Measurements from ENCODE around the gene KNOP1. TPM values are rescaled to one million over a fixed set of nuclear protein-coding genes. Genes with fewer than 3 reads are reported as not detected.

KNOP1 gene
- total and polyA plus RNA-seq, 10 of the 15 experiments (the other 5 are each of a cell fraction or from before 2014, with no cell fraction given): 13.8 to 47.2 (median 32.1) TPM

DNA sequence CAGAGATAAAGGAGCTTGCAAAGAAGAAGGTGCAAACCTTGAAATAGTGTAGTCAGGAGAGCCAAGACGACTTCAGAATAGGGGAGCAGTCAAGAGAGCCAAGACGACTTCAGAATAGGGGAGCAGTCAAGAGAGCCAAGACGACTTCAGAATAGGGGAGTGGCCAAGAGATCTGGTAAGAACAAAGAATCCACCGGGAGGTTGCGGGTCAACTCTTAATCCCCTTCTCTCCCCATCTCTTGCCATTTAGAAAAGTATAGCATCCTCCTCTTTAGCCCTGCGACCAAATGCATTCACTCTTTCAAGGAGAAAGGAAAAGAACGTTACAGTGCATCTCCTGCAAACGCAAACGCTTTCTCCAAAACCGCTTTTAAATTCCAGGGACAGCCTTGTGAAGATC lies 713 bp downstream of the KNOP1 start:
- H2AFZ ChIP-seq (ENCODE audit: control insufficient read depth, low read depth, low read length): peak overlapping the region; percentile 97
- peak overlapping the region; percentile 73 for H3K27ac ChIP-seq (ENCODE audit: control insufficient read depth, insufficient read depth)
- POLR2A ChIA-PET: no interaction called here
- H3K27me3 ChIP-seq (replicated peaks in 1 of 2; ENCODE audit: control insufficient read depth in 2 of 2, insufficient read depth in 2 of 2, low read length in 1 of 2): no peaks in the 10 kb centered on the region
- peak overlapping the region; percentile 39 for H3K4me2 ChIP-seq (ENCODE audit: control insufficient read depth, insufficient read depth)
- intact Hi-C loops (cut with micrococcal nuclease; ENCODE audit: unreplicated experiment) (loop anchor here (2.0 kb wide), 1 partner anchor 169 kb away; no protein-coding TSS in a partner anchor), in situ Hi-C loops (cut with MboI) (no loop called here)
- H3K79me2 ChIP-seq (ENCODE audit: control insufficient read depth, insufficient read depth, low read length): peaks cover 26% of the 10 kb centered on the region
- 0% methylated on average over 9 of the region's 10 CpGs for WGBS (ENCODE audit: insufficient coverage, insufficient replicate concordance, low lambda C conversion rate, missing lambda C conversion rate)
- H3K4me1 ChIP-seq (ENCODE audit: control insufficient read depth, insufficient read depth, low read length): peaks cover 4% of the 10 kb centered on the region; the same call in 1 of the 2 replicates
- peak overlapping the region; percentile 97 for H3K4me3 ChIP-seq
- SMC1A ChIA-PET (ENCODE audit: uncharacterized antibody, unreplicated experiment): interaction anchor here (1.5 kb wide), 1 partner anchor 119 kb away, joined by 4 read pairs; no protein-coding TSS in a partner anchor
- RAD21 ChIA-PET (ENCODE audit: unreplicated experiment): no interaction called here
- ATAC-seq: peak; percentile 46
- TF ChIP-seq KAT2A (conservative IDR thresholded peaks at IDR 0.05; ENCODE audit: control insufficient read depth, low read depth, low read length) (no peak), YY1 (IDR thresholded peaks at IDR 0.05; ENCODE audit: low read depth, low read length) (no peak), ATF7 (IDR thresholded peaks at IDR 0.05; ENCODE audit: low read depth) (no peak), SP1 (IDR thresholded peaks at IDR 0.05; ENCODE audit: low read depth, low read length) (no peak), PAX8 (IDR thresholded peaks at IDR 0.05) (no peak)
- TF ChIP-seq, protein P1, sequence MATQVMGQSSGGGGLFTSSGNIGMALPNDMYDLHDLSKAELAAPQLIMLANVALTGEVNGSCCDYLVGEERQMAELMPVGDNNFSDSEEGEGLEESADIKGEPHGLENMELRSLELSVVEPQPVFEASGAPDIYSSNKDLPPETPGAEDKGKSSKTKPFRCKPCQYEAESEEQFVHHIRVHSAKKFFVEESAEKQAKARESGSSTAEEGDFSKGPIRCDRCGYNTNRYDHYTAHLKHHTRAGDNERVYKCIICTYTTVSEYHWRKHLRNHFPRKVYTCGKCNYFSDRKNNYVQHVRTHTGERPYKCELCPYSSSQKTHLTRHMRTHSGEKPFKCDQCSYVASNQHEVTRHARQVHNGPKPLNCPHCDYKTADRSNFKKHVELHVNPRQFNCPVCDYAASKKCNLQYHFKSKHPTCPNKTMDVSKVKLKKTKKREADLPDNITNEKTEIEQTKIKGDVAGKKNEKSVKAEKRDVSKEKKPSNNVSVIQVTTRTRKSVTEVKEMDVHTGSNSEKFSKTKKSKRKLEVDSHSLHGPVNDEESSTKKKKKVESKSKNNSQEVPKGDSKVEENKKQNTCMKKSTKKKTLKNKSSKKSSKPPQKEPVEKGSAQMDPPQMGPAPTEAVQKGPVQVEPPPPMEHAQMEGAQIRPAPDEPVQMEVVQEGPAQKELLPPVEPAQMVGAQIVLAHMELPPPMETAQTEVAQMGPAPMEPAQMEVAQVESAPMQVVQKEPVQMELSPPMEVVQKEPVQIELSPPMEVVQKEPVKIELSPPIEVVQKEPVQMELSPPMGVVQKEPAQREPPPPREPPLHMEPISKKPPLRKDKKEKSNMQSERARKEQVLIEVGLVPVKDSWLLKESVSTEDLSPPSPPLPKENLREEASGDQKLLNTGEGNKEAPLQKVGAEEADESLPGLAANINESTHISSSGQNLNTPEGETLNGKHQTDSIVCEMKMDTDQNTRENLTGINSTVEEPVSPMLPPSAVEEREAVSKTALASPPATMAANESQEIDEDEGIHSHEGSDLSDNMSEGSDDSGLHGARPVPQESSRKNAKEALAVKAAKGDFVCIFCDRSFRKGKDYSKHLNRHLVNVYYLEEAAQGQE (IDR thresholded peaks at IDR 0.05; ENCODE audit: low read depth, low read length): no peak
- TF ChIP-seq, protein P2, sequence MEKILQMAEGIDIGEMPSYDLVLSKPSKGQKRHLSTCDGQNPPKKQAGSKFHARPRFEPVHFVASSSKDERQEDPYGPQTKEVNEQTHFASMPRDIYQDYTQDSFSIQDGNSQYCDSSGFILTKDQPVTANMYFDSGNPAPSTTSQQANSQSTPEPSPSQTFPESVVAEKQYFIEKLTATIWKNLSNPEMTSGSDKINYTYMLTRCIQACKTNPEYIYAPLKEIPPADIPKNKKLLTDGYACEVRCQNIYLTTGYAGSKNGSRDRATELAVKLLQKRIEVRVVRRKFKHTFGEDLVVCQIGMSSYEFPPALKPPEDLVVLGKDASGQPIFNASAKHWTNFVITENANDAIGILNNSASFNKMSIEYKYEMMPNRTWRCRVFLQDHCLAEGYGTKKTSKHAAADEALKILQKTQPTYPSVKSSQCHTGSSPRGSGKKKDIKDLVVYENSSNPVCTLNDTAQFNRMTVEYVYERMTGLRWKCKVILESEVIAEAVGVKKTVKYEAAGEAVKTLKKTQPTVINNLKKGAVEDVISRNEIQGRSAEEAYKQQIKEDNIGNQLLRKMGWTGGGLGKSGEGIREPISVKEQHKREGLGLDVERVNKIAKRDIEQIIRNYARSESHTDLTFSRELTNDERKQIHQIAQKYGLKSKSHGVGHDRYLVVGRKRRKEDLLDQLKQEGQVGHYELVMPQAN (conservative IDR thresholded peaks at IDR 0.05): no peak
- TF ChIP-seq, protein P3, sequence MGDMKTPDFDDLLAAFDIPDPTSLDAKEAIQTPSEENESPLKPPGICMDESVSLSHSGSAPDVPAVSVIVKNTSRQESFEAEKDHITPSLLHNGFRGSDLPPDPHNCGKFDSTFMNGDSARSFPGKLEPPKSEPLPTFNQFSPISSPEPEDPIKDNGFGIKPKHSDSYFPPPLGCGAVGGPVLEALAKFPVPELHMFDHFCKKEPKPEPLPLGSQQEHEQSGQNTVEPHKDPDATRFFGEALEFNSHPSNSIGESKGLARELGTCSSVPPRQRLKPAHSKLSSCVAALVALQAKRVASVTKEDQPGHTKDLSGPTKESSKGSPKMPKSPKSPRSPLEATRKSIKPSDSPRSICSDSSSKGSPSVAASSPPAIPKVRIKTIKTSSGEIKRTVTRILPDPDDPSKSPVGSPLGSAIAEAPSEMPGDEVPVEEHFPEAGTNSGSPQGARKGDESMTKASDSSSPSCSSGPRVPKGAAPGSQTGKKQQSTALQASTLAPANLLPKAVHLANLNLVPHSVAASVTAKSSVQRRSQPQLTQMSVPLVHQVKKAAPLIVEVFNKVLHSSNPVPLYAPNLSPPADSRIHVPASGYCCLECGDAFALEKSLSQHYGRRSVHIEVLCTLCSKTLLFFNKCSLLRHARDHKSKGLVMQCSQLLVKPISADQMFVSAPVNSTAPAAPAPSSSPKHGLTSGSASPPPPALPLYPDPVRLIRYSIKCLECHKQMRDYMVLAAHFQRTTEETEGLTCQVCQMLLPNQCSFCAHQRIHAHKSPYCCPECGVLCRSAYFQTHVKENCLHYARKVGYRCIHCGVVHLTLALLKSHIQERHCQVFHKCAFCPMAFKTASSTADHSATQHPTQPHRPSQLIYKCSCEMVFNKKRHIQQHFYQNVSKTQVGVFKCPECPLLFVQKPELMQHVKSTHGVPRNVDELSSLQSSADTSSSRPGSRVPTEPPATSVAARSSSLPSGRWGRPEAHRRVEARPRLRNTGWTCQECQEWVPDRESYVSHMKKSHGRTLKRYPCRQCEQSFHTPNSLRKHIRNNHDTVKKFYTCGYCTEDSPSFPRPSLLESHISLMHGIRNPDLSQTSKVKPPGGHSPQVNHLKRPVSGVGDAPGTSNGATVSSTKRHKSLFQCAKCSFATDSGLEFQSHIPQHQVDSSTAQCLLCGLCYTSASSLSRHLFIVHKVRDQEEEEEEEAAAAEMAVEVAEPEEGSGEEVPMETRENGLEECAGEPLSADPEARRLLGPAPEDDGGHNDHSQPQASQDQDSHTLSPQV (IDR thresholded peaks at IDR 0.05): no peak
- BruUV-seq (replicated peaks): no TSS peak
- H3K36me3 ChIP-seq (ENCODE audit: control insufficient read depth in 2 of 2, insufficient read depth in 2 of 2, low read length in 1 of 2): peaks cover 2 to 4% of the 10 kb centered on the region in 2 experiments; a peak in 2 of 4 replicates
- H3K9ac ChIP-seq (ENCODE audit: control insufficient read depth, insufficient read depth, low read length): peak overlapping the region; percentile 98
- no peak for FAIRE-seq
- H3K9me3 ChIP-seq (replicated peaks; ENCODE audit: control insufficient read depth, insufficient read depth, low read length): no peaks in the 10 kb centered on the region
- CTCF ChIA-PET: interaction anchor here (1.2 kb wide), 1 partner anchor 169 kb away, joined by 3 read pairs; no protein-coding TSS in a partner anchor
- no peak for DNase-seq (ENCODE audit: low read depth, low spot score)
- H4K20me1 ChIP-seq (ENCODE audit: control insufficient read depth, insufficient read depth): no peaks in the 10 kb centered on the region

All from GM12878 (cell line).